ENCODE results near the gene SC5D.

The SC5D gene, protein sequence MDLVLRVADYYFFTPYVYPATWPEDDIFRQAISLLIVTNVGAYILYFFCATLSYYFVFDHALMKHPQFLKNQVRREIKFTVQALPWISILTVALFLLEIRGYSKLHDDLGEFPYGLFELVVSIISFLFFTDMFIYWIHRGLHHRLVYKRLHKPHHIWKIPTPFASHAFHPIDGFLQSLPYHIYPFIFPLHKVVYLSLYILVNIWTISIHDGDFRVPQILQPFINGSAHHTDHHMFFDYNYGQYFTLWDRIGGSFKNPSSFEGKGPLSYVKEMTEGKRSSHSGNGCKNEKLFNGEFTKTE

DNA sequence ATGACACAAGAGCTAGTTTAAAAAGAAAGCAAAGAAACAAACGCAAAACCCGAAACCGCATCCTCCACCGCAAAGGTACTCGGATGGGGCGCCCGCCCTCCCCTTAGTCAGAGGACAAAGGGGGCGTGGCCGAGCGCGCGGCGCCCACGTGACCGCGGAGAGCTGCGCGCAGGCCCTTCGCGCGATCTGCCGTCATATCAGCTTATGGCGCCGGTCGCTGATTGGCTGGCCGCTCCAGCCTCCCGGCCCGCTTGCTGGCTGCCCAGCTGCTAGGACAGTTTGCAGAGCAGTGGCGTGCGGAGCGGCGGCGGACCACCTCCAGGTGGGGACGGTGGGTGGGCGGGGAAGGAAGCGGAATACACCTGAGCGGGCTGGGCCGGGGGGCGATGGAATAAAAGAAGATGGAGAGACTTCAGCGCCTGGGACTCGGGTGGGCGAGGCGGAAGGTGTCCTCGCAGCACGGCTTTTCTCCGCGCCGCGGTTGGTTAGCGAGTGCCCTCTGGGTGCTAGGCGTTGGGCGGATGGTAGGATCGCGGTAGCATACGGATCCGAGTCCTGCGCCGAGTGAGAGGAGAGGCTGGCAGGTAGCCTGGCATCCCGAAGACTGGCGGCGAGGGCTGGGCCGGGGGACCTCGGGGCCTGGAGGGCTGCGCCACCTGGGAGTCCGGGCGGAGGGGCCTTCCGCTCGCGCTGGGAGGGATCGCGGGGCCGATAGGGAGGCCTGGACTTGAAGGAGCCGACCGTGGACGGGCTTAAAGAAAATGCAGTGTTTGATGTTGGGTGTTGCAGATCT lies at the start of gene SC5D:
TSS of gene SC5D (plus strand) at position 277 of the 793 bp plus-strand sequence. CDS start 10,605 bp downstream, outside the sequence.
- peak; percentile 90 to 95 for DNase-seq (ENCODE audit: low spot score in 2 of 2)
- Histone ChIP-seq H3K4me1 (peaks cover 3% of the 10 kb centered on the region; the same call in 1 of the 2 replicates), H3K9me3 (no peaks in the 10 kb centered on the region), H3K36me3 (replicated peaks) (no peaks in the 10 kb centered on the region), H3K4me3 (peak within 1 kb of the TSS; percentile 76), H3K27me3 (ENCODE audit: low read depth) (no peaks in the 10 kb centered on the region)
- in situ Hi-C loops (cut with MboI; ENCODE audit: low sequenced_read_pairs), result no loop called here

DNA sequence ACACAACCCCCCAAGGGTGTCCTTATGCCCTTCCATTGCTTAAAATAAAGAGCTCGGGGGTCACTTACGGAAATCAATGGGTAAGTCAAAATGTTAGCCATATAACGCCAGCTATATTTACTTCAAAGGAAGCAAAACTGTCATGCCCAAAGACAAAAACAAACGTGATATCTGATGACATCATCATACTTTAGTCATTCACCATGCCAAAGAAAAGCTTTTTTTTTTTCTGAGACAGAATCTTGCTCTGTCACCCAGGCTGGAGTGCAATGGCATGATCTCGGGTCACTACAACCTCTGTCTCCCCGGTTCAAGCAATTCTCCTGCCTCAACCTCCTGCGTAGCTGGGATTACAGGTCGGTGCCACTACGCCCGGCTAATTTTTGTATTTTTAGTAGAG lies 47.7 kb upstream of the SC5D start:
- DNase-seq (ENCODE audit: low spot score in 2 of 2), result no peak
- Histone ChIP-seq H3K9me3 (no peaks in the 10 kb centered on the region), H3K27me3 (ENCODE audit: low read depth) (no peaks in the 10 kb centered on the region), H3K4me3 (no peak overlapping the region), H3K36me3 (replicated peaks) (no peaks in the 10 kb centered on the region), H3K4me1 (peaks cover 9% of the 10 kb centered on the region)
- in situ Hi-C loops (cut with MboI; ENCODE audit: low sequenced_read_pairs), result no loop called here

DNA sequence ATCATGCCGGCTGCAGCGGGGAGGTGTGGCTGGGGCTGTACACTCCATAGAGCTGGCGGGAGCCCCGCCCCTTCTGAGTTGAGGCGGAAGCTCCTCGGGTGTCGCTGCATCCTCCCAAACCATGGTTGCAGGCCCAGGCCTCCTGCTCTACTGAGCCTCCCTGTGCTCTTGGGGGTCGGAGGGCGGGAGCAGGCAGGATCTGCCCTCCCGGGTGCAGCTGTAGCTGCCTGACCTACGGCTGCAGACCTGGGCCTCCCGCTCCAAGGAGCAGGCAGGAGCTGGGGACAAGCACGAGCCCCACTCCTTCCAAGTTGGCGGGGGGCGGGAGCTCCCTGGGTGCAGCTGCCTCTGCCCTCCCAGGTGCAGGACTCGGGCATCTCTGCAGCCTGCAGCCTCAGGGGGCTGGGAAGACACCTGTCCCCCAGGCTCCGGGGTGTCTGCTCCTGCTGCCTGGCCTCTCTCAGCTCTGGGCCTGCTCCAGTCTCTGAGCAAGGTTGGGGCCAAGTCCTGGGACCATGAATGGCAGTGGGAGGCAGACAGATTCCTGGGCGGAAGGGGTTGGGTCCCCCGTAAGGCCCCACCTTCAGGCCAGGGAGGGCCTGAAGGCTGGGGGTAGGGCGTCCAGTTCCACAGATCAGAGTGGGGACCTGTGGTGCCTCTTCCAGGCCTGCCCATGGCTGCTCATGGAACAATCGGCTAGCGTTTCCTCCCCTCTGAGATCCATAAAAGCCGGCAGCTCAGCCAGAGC lies 46.4 kb upstream of the SC5D start:
- no peak overlapping the region for H3K4me3 ChIP-seq
- in situ Hi-C loops (cut with MboI; ENCODE audit: low sequenced_read_pairs), result no loop called here
- no peaks in the 10 kb centered on the region for H3K27me3 ChIP-seq (ENCODE audit: low read depth)
- H3K36me3 ChIP-seq (replicated peaks), result no peaks in the 10 kb centered on the region
- no peak for DNase-seq (ENCODE audit: low spot score in 2 of 2)
- H3K4me1 ChIP-seq, result peaks cover 4% of the 10 kb centered on the region
- H3K9me3 ChIP-seq, result no peaks in the 10 kb centered on the region

DNA sequence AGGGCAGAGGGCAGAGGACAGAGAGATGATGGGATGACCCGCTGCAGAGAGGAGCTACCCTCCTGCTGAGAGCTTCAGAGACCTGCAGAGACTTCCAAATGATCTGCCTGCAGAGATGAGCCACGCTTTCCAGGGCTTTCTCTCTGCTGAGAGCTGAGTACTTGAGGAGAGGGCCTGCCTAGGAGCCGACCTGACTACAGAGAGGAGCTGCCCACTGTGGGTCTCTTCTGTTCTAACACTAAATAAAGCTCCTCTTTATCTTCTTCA lies 45.9 kb upstream of the SC5D start:
- DNase-seq (ENCODE audit: low spot score in 2 of 2), result no peak
- Histone ChIP-seq H3K4me1 (peaks cover 4% of the 10 kb centered on the region), H3K9me3 (no peaks in the 10 kb centered on the region), H3K36me3 (replicated peaks) (no peaks in the 10 kb centered on the region), H3K27me3 (ENCODE audit: low read depth) (no peaks in the 10 kb centered on the region), H3K4me3 (no peak overlapping the region)
- in situ Hi-C loops (cut with MboI; ENCODE audit: low sequenced_read_pairs), result no loop called here

DNA sequence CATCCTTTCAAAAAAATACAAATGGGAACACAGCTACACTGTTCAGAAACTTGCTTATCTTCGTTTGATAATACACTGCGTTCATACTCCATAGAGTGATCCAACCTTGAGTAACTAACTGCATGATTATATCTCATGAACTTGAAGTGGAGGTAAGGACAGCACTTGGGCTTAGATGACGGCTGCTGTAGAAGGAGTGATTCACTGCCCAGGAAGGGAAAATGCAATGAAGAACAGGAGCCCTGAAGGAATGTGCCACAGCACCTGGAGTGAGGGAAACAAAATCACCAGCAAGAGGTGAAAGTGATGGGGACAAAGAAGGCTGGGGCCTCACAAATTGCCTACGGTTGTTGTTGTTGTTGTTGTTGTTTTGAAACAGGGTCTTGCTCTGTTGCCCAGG lies 44.1 kb upstream of the SC5D start:
- in situ Hi-C loops (cut with MboI; ENCODE audit: low sequenced_read_pairs), result no loop called here
- no peaks in the 10 kb centered on the region for H3K36me3 ChIP-seq (replicated peaks)
- no peaks in the 10 kb centered on the region for H3K27me3 ChIP-seq (ENCODE audit: low read depth)
- peaks cover 4% of the 10 kb centered on the region for H3K4me1 ChIP-seq
- H3K9me3 ChIP-seq, result no peaks in the 10 kb centered on the region
- DNase-seq (ENCODE audit: low spot score in 2 of 2), result no peak
- no peak overlapping the region for H3K4me3 ChIP-seq

DNA sequence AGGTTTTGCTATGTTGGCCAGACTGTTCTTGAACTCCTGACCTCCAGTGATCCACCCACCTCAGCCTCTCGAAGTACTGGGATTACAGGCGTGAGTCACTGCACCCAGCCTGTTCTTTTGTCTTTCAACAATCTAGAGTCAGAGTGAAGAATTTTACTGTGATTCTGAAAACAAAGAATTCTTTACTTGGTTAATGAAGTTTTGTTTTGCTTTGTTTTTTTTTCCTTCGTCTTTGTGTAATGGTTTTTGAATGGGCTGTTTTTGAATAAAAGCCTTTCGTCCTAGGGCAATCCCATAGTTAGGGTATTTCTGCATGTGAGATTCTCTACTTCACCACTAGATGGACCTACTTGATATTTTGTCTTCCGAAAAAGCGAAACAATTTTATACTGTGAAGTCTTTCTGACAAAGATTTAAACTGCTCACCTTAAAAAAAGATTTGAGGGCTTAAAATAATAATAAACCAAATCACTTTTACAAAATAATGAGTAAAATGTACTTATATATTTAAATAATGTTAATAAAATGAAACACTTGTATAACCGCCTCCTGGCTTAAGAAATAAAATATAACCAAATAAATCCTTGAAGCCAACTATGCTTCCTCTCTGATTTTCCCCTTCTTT lies 43.4 kb upstream of the SC5D start:
- peak; percentile 68 to 70 for DNase-seq (ENCODE audit: low spot score in 2 of 2)
- Histone ChIP-seq H3K27me3 (ENCODE audit: low read depth) (no peaks in the 10 kb centered on the region), H3K4me3 (no peak overlapping the region), H3K36me3 (replicated peaks) (no peaks in the 10 kb centered on the region), H3K9me3 (no peaks in the 10 kb centered on the region), H3K4me1 (peaks cover 4% of the 10 kb centered on the region)
- in situ Hi-C loops (cut with MboI; ENCODE audit: low sequenced_read_pairs), result no loop called here

DNA sequence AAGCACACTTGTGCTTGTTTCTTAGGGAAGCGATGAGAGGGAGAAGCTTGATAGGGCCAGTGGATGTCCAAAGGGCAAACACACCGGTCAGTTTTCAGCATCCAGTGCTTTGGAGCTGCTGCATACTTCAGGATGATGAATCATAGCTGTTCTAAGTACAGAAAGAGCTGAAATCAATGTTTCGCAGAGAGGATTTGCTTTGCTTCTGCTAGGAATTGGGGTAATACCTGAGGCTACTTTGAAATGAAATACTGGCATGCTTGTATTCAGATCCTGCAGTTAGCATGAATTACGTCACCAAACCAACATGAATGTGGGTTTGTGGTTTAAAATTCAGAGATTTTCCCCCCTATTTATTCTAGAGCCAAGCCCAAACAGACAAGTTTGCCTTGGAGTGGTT lies 41.7 kb upstream of the SC5D start:
- in situ Hi-C loops (cut with MboI; ENCODE audit: low sequenced_read_pairs), result loop anchor here (25.0 kb wide), 1 partner anchor 89 kb away; no protein-coding TSS in a partner anchor
- Histone ChIP-seq H3K36me3 (replicated peaks) (no peaks in the 10 kb centered on the region), H3K27me3 (ENCODE audit: low read depth) (no peaks in the 10 kb centered on the region), H3K9me3 (no peaks in the 10 kb centered on the region), H3K4me1 (peaks cover 4% of the 10 kb centered on the region), H3K4me3 (no peak overlapping the region)
- DNase-seq (ENCODE audit: low spot score in 2 of 2), result no peak

DNA sequence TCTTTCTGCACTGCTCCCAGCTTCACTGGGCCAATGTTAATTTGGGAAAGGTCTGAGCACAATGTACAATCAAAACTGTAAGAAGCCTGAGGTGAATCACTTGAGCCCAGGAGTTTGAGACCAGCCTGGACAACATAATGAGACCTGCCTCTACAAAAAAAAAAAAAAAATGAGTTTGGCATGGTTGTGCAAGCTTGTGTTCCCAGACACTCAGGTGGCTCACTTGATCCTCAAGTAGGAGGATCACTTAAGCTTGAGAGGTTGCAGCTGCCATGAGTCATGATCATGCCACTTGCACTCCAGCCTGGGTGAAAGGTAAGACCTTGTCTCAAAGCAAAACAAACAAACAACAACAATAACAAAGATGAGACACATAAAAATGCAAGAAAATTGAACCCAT lies 38.6 kb upstream of the SC5D start:
- DNase-seq (ENCODE audit: low spot score in 2 of 2), result no peak

DNA sequence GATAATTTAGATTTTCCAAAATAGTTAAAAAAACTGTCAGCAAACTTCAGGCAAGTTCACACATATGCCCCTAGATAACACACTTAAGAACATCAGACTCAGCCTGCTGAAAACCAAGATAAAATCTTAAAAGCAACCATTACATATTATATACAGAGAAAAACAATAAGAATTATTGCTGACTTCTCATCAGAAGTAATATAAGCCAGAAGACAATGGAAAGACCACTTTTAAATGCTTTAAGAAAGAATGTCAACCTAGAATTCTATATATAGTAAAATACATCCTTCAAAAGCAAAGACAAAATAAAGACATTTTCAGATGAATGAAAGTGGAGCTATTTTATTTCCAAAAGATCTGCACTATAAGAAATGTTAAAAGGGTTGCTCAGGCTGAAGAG lies 37.8 kb upstream of the SC5D start:
- no peaks in the 10 kb centered on the region; the same call in 1 of the 2 replicates for H3K27me3 ChIP-seq (ENCODE audit: low read depth)
- no peaks in the 10 kb centered on the region for H3K4me1 ChIP-seq
- no peaks in the 10 kb centered on the region for H3K9me3 ChIP-seq
- DNase-seq (ENCODE audit: low spot score in 2 of 2), result no peak
- in situ Hi-C loops (cut with MboI; ENCODE audit: low sequenced_read_pairs), result loop anchor here (25.0 kb wide), 1 partner anchor 92 kb away; no protein-coding TSS in a partner anchor
- H3K36me3 ChIP-seq (replicated peaks), result no peaks in the 10 kb centered on the region
- H3K4me3 ChIP-seq, result no peak overlapping the region

More for the DNA sequence above, 38.6 kb upstream of the SC5D start:
- Histone ChIP-seq H3K4me3 (no peak overlapping the region), H3K9me3 (no peaks in the 10 kb centered on the region), H3K36me3 (replicated peaks) (no peaks in the 10 kb centered on the region), H3K4me1 (peaks cover 4% of the 10 kb centered on the region), H3K27me3 (ENCODE audit: low read depth) (no peaks in the 10 kb centered on the region; the same call in 1 of the 2 replicates)
- in situ Hi-C loops (cut with MboI; ENCODE audit: low sequenced_read_pairs), result loop anchor here (25.0 kb wide), 1 partner anchor 92 kb away; no protein-coding TSS in a partner anchor

DNA sequence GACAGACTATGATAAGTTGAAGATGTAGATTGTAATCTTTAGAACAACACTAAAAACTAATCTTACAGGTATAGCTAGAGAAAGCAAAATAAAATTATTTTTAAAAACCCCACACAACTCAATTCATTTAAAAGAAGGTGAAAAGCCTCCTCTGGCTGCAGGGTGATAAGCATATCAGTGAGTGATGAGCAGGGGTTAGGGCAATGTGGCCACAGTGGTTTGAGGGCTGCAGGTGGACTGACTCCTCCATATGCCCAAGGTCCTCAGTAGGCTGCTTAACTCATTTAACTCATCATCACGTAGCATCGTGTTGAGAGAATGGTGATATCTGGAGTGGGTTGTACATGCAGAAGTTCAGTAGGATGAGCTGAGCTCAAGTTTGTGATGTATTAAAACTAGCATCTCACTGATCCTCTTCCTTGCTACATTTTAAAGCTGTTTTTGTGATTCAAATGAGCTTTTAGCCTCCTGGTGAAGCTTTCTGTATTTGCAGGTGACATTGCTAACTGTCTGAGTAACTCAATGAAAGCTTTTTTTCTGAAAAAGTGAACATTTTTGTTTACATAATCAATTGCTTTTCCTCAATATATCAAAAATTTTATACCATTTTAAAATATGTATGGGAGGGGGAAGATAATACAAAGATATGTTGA lies 37.0 kb upstream of the SC5D start:
- Histone ChIP-seq H3K27me3 (ENCODE audit: low read depth) (no peaks in the 10 kb centered on the region; the same call in 1 of the 2 replicates), H3K9me3 (no peaks in the 10 kb centered on the region), H3K36me3 (replicated peaks) (no peaks in the 10 kb centered on the region), H3K4me3 (no peak overlapping the region), H3K4me1 (no peaks in the 10 kb centered on the region)
- no peak for DNase-seq (ENCODE audit: low spot score in 2 of 2)
- in situ Hi-C loops (cut with MboI; ENCODE audit: low sequenced_read_pairs), result loop anchor here (25.0 kb wide), 1 partner anchor 93 kb away; no protein-coding TSS in a partner anchor

DNA sequence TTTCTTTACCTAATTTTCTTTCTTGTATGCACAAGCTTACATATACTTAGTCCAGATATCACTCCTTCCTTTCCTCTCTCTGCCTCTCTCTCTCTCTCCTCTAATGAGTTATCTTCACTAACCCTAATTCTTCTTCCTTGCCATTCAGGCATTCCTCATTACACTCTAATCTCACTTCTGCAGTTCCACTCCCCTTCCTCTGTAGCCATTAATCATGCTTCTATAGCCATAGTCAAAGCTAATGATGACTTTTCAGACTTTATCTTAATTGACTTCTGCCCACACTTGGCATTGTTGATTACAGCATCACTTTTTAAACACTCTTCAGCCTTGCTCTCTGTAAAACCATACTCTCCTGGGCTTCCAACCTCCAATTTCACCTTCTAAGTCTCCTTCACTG lies 35.3 kb upstream of the SC5D start:
- no peak for DNase-seq (ENCODE audit: low spot score in 2 of 2)
- Histone ChIP-seq H3K36me3 (replicated peaks) (no peaks in the 10 kb centered on the region), H3K27me3 (ENCODE audit: low read depth) (no peaks in the 10 kb centered on the region; the same call in none of the 2 replicates), H3K4me3 (no peak overlapping the region), H3K4me1 (no peaks in the 10 kb centered on the region), H3K9me3 (no peaks in the 10 kb centered on the region; the same call in 1 of the 2 replicates)
- in situ Hi-C loops (cut with MboI; ENCODE audit: low sequenced_read_pairs), result loop anchor here (25.0 kb wide), 1 partner anchor 95 kb away; no protein-coding TSS in a partner anchor

DNA sequence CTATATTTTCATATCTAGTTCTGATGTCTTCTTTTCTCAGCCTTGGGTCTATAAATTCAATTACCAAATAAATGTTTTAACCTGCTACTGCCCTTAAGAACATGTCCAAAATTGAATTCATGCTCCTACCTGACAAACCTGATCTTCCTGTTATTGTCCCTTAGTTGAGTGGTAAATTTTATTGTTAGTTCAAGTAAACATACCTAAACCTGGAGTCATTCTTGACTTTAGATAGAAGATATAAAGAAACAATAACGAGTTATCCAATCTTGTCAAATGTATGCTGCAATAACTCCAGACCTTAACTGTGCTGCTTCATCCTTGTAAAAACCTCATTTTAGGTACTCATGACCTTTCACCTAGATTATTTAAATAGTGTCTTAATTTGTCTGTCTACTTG lies 34.6 kb upstream of the SC5D start:
- Histone ChIP-seq H3K9me3 (no peaks in the 10 kb centered on the region; the same call in 1 of the 2 replicates), H3K27me3 (ENCODE audit: low read depth) (no peaks in the 10 kb centered on the region; the same call in none of the 2 replicates), H3K36me3 (replicated peaks) (no peaks in the 10 kb centered on the region), H3K4me1 (no peaks in the 10 kb centered on the region), H3K4me3 (no peak overlapping the region)
- DNase-seq (ENCODE audit: low spot score in 2 of 2), result no peak
- in situ Hi-C loops (cut with MboI; ENCODE audit: low sequenced_read_pairs), result loop anchor here (25.0 kb wide), 1 partner anchor 96 kb away; no protein-coding TSS in a partner anchor

DNA sequence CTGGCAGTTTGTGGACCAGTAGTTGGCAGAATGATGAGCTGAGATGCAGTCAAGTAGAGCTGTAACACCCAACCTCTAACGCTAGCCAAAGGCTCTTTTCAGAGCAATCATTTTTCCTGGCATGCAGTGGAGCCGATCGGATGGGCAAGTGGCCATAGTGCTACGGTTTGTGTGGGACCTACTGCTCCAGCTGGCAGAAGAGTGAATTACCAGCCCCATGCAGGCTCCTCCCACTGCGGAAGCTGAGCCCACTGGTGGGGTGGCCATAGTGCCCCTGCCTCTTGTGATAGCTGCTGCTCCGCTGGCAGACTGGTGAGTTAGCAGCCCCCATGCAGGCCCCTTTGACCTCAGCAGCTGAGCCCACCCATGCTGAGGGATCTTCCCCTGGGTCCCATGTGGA lies 27.0 kb upstream of the SC5D start:
- H3K27me3 ChIP-seq (ENCODE audit: low read depth), result peaks cover 21% of the 10 kb centered on the region
- H3K9me3 ChIP-seq, result no peaks in the 10 kb centered on the region; the same call in none of the 2 replicates
- no peak overlapping the region for H3K4me3 ChIP-seq
- in situ Hi-C loops (cut with MboI; ENCODE audit: low sequenced_read_pairs), result loop anchor here (25.0 kb wide), 1 partner anchor 103 kb away; no protein-coding TSS in a partner anchor
- no peak for DNase-seq (ENCODE audit: low spot score in 2 of 2)
- H3K36me3 ChIP-seq (replicated peaks), result no peaks in the 10 kb centered on the region
- no peaks in the 10 kb centered on the region; the same call in 1 of the 2 replicates for H3K4me1 ChIP-seq

All from HAP-1 (cell line).